Fibroblast of skin of left quadriceps (primary cell): ENCODE measurements around the gene HNRNPC.
"Not testable (repeated sequence)": the region's sequence is repeated elsewhere in the genome, so short reads cannot be mapped to it uniquely, and the experiment has no call there.

ENCODE experiments used
- DNase-seq, 2 experiments: peaks; one replicate each; pipeline ENCODE4 v3.0.0-alpha.2; 2013; ENCODE audit warnings: low read depth in 2 of 2

HNRNPC gene

DNA sequence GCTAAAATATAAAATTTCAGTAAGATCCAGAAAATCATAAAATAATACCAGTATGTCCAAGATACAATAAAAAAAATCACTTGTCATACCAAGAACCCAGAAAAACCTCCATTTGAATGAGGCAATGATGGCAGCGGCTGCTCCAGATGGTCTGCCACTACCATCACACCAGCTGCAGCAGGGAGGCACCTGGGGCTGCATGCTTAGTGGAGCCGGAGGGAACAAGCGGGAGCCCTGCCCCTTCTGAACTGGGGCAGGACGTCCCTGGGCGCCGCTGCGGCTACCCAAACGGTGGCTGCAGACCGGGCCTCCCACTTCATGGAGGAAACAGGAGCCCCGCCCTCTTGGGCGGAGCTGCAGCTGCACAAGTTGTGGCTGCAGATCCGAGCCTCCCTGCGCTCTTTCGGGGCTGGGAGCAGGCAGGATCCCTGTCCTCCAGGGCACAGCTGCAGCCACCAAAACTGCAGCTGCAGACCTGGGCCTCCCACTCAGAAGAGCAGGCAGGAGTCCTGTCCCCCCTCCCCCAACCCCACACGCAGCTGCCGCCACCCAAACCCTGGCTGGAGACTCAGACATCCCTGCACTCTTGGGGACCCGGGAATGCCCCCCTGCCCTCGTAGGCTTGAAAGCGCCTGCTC, 77.3 kb downstream of the HNRNPC start:
- DNase-seq = peak in 1 of 2 experiments; percentile 7

DNA sequence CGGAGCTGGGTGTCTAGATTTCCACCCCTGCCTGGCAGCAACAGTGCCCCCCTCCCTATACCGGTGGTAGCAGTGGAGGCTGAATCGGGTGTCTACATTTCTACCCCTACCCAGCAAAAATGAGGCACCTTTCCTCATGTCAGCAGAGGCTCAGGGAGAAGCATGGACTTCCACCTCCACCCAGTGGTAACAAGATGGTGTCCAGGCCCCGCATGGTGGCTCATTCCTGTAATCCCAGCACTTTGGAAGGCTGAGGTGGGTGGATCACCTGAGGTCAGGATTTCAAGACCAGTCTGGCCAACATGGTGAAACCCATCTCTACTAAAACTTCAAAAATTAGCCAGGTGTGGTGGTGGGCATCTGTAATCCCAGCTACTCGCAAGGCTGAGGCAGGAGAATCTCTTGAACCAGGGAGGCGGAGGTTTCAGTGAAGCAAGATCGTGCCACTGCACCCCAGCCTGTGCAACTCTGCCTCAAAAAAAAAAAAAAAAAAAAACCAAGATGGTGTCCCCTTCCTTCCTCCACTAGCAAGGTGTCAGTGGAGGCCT, 77.9 kb downstream of the HNRNPC start:
- no peak for DNase-seq

DNA sequence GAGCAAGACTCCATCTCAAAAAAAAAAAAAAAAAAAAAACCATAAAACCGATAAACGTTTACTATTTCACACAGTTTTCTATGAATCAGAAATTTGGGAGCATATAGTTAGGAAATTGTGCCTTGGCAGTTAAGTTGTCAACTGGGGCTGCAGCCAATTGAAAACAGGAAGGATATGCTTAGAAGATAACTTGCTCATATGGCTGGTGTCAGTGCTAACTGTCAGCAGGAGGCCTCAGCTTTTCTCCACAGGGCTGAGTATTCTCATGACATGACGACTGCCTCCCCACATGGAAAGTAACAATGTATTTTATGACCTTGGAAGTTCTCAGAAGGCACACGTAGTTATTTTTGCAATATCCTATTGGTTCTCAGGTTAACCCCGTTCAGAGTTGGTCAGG, 83.8 kb downstream of the HNRNPC start:
- DNase-seq = no peak

DNA sequence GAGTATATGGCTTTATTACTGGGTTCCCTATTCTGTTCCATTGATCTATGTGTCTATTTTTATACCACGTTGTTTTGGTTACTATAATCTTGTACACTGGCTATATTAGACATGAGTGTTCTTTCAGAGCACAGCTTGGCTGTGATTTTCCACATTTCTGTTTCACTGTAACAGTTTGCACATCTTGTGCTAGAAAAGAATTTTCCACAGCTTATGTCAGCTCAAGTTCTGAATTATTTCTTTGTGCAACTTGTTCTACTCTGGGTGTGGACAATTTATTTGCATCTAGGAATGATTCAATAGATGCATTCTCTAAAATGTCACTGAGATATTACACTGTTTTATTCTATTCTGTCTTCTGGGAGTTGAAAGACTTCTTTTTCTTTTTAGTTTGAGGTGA, 85.0 kb downstream of the HNRNPC start:
- DNase-seq = no peak

DNA sequence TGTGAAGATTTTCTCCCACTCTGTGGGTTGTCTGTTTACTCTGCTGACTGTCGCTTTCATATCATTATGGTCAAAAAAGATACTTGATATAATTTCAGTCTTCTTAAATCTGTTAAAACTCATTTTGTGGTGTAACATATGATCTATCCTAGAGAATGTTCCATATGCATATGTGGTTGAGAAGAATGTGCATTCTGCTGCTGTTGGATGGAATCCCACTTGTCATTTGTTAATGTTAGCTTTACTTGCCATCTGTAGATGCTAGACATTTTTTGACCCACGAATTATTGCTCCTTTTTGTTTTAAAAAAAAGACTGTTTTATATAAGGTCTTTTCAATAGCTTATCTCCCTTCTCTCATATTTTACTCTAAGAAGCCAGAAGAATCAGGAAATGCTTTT, 87.1 kb downstream of the HNRNPC start:
- DNase-seq = no peak

DNA sequence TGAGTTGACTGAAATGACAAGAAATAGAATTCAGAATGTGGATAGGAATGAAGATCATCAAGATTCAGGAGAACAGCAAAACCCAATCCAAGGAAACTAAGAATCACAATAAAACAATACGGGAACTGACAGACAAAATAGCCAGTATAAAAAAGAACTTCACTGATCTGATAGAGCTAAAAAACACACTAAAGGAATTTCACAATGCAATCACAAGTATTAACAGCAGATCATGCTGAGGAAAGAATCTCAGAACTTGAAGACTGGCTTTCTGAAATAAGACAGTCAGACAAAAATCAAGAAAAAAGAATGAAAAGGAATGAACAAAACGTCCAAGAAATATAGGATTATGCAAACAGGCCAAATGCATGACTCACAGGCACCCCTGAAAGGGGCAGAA, 98.1 kb downstream of the HNRNPC start:
- DNase-seq = no peak

DNA sequence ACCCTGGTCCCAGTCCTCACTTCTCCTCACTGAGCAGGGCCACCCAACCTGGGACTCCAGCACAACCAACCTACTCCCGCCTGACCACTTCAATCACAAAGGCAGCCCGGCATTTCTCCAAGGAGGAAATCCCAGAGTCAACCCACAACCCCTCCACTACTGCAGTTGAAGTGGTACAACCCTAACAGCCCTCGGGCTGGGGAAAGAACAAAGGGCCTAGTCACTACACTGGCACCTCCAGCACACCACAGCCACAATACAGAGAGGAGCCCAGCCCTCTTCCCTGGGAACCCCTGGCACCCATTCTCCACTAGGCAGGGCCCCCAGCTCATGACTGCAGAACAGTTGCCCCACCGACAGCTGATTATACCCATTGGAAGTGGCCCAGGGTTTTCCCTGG, 99.7 kb downstream of the HNRNPC start:
- no peak for DNase-seq

DNA sequence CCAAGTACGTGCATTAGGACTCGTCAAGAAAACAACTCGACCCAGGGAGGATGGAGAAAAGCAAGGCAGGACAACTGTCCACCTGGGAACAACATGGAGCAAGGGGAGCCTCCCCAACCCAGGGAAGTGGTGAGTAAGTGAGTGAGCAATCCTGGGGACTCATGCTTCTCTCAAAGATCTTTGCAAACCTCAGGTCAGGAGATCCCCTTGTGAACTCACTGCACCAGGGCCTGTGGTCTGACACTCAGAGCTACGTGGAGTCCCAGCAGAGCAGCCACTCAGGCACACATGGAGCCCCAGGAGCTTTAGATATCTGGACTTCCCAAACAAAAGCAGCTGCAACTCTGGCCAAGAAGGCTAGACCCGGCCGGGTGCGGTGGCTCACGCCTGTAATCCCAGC, 101.2 kb downstream of the HNRNPC start:
- no peak for DNase-seq

DNA sequence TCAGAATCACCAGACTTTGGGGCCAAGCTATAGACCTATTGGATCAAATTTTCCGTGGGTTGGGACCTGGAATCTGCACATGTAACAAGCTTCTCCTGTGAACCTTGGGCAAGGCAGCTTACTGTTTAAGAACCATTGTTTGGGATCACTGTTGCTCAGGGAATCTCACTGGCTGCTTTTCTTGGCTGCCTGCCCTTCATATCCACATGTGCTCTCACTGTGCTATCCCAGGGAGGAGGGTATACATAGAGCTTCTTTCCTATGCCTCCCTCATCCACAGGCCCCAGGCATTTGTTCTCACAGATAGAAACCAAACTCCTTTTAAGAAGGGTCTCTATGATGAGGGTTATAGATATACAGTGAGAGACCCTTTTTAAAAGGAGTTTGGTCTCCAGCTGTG, 103.6 kb downstream of the HNRNPC start:
- DNase-seq = not testable (repeated sequence)

DNA sequence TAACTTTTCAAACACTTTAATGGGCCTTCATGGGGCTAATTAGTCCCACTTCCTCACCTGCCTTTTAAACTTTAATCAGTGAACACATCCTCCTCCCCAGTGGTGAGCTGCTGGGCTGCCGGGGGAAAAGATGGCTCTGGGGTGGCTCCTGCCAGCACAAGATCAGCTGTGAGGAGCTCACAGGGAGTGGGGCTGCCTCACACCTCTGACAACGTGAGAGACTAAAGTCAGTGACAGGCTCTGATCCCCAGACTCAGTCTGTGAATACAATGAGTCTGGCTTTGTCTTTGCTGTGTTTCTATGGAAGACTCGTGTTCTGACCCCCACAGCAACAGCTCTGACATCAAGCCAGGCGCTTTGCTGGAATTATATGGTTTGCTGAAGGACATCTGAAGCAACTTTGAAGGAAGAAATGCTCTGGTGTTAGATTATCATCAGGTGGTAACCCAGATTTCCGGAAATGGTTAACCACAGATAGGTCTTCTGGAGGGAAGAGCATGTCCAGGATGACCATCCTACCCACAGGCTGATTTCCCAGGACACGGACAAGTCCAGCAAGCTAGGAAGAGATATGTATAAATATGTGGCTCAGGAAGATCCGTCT, 104.1 kb downstream of the HNRNPC start:
- DNase-seq = not testable (repeated sequence)

DNA sequence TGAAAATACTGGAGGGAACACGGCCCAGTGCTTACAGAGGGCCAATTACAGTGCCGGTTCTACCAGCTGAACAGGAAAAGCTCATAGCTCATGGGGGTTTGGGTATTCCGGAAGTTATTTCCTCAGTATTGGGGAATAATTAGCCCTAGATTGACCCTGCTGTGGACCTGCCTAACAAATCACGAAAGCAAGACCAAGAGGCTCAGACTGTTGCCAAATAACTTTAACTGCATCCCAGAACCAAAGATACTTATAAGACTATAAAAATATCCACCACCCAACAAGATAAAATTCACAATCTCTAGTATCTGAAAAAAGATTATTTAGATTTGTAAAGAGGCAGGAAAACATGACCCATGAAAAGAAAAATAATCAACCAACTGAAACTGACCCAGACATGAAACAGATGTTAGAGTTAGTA, 105.4 kb downstream of the HNRNPC start:
- DNase-seq = no peak

DNA sequence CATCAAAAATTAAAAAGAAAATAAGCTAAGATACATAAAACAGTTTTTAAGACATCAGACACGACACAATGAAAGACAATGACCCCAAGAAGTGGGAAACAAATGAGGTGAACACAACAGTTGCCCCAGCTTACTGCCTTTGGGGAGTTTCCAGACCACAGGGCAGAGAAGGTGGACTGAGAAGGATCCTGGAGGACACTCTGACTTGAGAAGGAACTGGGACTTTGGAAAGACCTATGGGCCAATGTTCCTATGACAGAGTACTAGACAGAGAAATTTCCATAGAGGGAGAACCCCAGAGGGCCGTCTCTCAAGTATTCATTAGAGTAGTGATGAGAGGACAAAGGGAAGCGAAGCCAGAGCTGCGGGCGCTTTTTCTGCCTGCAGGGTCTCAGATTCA, 107.2 kb downstream of the HNRNPC start:
- no peak for DNase-seq

DNA sequence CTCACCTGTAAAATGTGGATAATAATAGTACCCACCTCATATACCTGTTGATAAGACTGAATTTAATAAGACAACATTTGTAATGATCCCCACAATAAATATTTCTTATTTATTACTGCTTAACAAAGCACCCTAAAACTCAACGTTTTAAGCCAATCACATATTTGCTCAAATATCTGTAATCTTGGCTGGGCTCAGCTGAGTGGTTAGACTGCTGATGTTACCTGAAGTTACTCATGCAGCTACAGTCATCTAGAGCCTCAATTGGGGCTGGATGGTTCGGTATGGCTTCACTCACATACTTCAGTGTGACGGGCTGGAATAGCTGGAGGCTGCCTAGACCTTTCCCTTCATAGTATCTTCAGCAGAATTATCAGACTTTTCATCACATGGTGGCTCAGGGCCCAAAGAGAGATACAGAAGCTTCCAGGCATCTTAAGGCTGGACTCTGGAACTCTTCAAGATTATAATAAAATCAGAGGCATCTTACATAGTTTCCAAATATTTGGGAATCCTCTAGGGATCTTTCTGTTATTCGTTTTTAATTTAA, 109.1 kb downstream of the HNRNPC start:
- no peak for DNase-seq
